Ascending aorta (tissue), 2 donors: ENCODE results near the gene FCGR3A. TPM values are rescaled to one million over a fixed set of nuclear protein-coding genes. Genes with fewer than 3 reads are reported as not detected.
"Not testable (repeated sequence)": the region's sequence is repeated elsewhere in the genome, so short reads cannot be mapped to it uniquely, and the experiment has no call there.

Experiments used
- DNase-seq, 2 donors: peaks; one replicate each; pipeline ENCODE4 v3.0.0-alpha.2; 2019; ENCODE audit warnings: low spot score in 2 of 2
- H3K27ac ChIP-seq, 2 donors: fragments of 200-600 bp; sonication (generic); one replicate each; pipeline ENCODE4 v1.5.1; 2016 to 2017; ENCODE audit warnings: mild to moderate bottlenecking in 1 of 2
- H3K27me3 ChIP-seq: fragments of 200-600 bp; sonication (generic); one replicate; pipeline ENCODE4 v1.5.1; 2017
- H3K36me3 ChIP-seq, 2 donors: fragments of 200-600 bp; sonication (generic); one replicate each; pipeline ENCODE4 v1.5.1; 2016
- H3K4me1 ChIP-seq, 2 donors: fragments of 200-600 bp; sonication (generic); one replicate each; pipeline ENCODE4 v1.5.1; 2016 to 2017; ENCODE audit warnings: mild to moderate bottlenecking in 1 of 2
- H3K4me3 ChIP-seq, 2 donors: fragments of 200-600 bp; sonication (generic); one replicate each; pipeline ENCODE4 v1.5.1; 2016 to 2017; ENCODE audit warnings: mild to moderate bottlenecking in 1 of 2
- H3K9me3 ChIP-seq, 2 donors: fragments of 200-600 bp; sonication (generic); one replicate each; pipeline ENCODE4 v1.5.1; 2016
- intact Hi-C: fragments of 100-400 bp; cut with DNase I; formaldehyde crosslinking; loops from one replicate; pipeline ENCODE4 v1.15.1; 2023
- total RNA-seq: library from RNA; depleted of rRNA; stranded (reverse); fragments of >200 nt; gene quantifications from one replicate; pipeline ENCODE4 v1.1.0, GENCODE V29; 2016
- TF ChIP-seq, protein P1 (sequence below), 3 experiments: fragments of 200-600 bp in 2 of 3; fragments of 450-650 bp in 1 of 3; sonication (generic) in 2 of 3; IDR thresholded peaks; one replicate each; pipeline ENCODE4 v1.5.1; 2016 to 2019; ENCODE audit warnings: antibody characterized with exemption in 3 of 3, mild to moderate bottlenecking in 1 of 3, moderate library complexity in 1 of 3

Gene FCGR3A
- total RNA-seq, 1 donor from 2014 or later = 8.8 TPM

- Histone ChIP-seq H3K27ac (peak overlapping the region; percentile 59 to 71), H3K4me1 (peaks cover 0 to 11% of the 10 kb centered on the region in 2 donors)
- H3K9me3 ChIP-seq, H3K36me3 ChIP-seq, DNase-seq, H3K27me3 ChIP-seq, H3K4me3 ChIP-seq, intact Hi-C loops: not testable (repeated sequence)
These were observed 35.7 kb downstream of the FCGR3A start for GRCh38 chr1:161513953-161514352.

- H3K27ac ChIP-seq = peak overlapping the region; percentile 59 to 71
- H3K36me3 ChIP-seq, intact Hi-C loops, DNase-seq, H3K27me3 ChIP-seq, H3K4me3 ChIP-seq, H3K9me3 ChIP-seq: not testable (repeated sequence)
- peaks cover 0 to 11% of the 10 kb centered on the region in 2 donors for H3K4me1 ChIP-seq
These were observed 36.2 kb downstream of the FCGR3A start for GRCh38 chr1:161513448-161513780.

DNA sequence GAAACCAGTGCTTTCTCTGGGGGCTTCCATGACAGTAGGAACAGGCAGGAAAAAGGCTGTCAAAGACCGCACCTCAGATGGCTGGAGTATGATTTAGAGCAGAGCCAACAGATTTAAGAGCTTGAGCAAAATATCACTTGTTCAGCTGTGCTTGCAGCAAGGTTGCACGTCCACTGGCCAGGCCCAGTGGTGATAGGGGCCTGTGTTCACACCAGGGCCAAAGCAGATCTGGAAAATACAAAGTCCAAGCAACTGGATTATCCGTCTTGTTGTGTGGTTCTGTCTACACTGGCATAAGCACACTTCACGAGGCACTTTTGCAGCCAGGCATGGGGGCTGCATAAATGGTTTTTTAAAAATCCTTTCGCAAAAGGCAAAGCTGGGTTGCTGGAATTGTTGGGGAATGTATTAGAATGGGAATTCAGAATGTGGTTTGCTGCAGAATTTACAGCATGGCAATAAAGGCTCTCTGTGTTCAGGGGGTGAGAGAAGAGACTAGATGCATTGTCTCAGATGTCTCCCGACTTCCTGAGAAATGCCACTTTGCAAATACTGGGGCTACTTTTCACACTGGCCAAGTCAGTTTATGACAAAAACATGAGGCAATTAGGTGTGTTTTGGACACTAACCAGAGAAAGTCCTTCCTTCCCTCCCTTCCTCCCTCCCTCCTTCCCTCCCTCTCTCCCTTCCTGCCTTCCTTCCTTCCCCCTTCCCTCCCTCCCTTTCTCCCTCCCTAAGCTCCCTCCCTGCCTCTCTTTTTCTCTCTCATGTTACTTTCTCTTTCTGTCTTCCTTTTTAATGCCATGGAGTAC lies 36.8 kb downstream of the FCGR3A start:
- DNase-seq, H3K36me3 ChIP-seq, H3K4me3 ChIP-seq, H3K27me3 ChIP-seq, intact Hi-C loops, H3K9me3 ChIP-seq: not testable (repeated sequence)
- Histone ChIP-seq H3K4me1 (peaks cover 0 to 11% of the 10 kb centered on the region in 2 donors), H3K27ac (peak overlapping the region; percentile 24 to 71)

DNA sequence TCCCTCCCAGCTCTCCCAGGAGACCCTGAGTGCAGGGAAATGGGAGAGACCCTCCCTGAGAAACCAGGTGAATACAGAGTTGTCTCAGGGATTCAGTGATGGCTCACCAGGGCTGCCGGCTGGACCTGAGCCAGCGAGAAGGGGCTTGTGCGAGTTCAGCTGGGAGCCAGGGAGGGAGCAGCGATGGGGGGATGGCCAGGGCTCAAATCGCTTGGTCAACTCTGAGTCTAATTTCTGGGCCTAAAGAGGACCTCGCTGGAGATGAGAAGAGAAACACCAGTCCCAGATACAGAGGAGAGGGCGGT lies 37.9 kb downstream of the FCGR3A start:
- no peak overlapping the region for H3K4me3 ChIP-seq
- no peak overlapping the region for H3K27ac ChIP-seq
- no peaks in the 10 kb centered on the region for H3K9me3 ChIP-seq
- H3K4me1 ChIP-seq = peaks cover 0 to 11% of the 10 kb centered on the region in 2 donors
- H3K36me3 ChIP-seq = no peaks in the 10 kb centered on the region
- TF ChIP-seq, protein P1, sequence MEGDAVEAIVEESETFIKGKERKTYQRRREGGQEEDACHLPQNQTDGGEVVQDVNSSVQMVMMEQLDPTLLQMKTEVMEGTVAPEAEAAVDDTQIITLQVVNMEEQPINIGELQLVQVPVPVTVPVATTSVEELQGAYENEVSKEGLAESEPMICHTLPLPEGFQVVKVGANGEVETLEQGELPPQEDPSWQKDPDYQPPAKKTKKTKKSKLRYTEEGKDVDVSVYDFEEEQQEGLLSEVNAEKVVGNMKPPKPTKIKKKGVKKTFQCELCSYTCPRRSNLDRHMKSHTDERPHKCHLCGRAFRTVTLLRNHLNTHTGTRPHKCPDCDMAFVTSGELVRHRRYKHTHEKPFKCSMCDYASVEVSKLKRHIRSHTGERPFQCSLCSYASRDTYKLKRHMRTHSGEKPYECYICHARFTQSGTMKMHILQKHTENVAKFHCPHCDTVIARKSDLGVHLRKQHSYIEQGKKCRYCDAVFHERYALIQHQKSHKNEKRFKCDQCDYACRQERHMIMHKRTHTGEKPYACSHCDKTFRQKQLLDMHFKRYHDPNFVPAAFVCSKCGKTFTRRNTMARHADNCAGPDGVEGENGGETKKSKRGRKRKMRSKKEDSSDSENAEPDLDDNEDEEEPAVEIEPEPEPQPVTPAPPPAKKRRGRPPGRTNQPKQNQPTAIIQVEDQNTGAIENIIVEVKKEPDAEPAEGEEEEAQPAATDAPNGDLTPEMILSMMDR (IDR thresholded peaks at IDR 0.05) = no peak
- intact Hi-C loops = no loop called here
- DNase-seq = no peak
- H3K27me3 ChIP-seq = no peaks in the 10 kb centered on the region

DNA sequence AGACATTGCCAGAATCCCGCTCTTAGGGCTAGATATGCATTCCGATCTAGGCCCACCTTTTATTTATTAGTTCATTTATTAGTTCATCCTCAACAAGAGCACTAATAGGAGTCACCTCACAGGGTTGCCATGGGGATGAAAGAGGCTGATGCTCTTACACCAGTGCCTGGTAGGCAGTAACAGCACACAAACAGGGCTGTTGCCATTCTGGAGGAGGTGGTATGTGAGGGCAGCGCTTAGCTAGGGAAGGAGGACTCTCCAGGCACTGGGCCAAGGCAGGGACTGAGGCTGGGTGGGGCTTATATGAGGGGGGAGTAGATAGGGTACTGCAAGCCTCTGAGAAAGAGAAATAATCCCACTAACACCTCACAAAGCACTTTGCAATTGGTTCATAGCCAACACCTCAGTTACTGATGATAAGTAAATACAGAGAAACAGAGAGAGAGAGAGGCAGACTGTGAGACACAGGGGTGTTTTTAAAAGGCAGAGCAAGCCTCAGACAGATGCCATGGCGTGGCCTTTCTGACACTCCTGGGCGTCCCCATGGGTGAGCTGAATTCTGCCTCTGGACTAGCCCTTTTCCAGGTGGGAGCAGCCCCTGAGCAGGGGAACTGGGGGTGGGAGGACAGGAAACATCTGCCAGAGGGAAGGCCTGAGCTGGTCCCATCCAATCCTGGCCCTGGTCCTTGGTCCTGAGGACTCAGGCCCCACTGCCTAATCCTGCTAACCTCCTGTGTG lies 38.4 kb downstream of the FCGR3A start:
- intact Hi-C loops = no loop called here
- TF ChIP-seq, protein P1 (IDR thresholded peaks at IDR 0.05) = no peak
- H3K36me3 ChIP-seq = no peaks in the 10 kb centered on the region
- no peak overlapping the region for H3K27ac ChIP-seq
- peaks cover 0 to 11% of the 10 kb centered on the region in 2 donors for H3K4me1 ChIP-seq
- no peaks in the 10 kb centered on the region for H3K27me3 ChIP-seq
- no peaks in the 10 kb centered on the region for H3K9me3 ChIP-seq
- no peak overlapping the region for H3K4me3 ChIP-seq
- DNase-seq = no peak

GRCh38 chr1:161510477-161510876 lies 39.1 kb downstream of the FCGR3A start:
- Histone ChIP-seq H3K36me3 (no peaks in the 10 kb centered on the region), H3K4me3 (no peak overlapping the region), H3K9me3 (no peaks in the 10 kb centered on the region), H3K27ac (no peak overlapping the region), H3K27me3 (no peaks in the 10 kb centered on the region), H3K4me1 (peaks cover 0 to 11% of the 10 kb centered on the region in 2 donors)
- DNase-seq = no peak
- TF ChIP-seq, protein P1 (IDR thresholded peaks at IDR 0.05) = no peak
- intact Hi-C loops = no loop called here
